Midbrain (tissue), 1 donor: ENCODE results near the gene AHRR.
"Not testable (repeated sequence)": the region's sequence is repeated elsewhere in the genome, so short reads cannot be mapped to it uniquely, and the experiment has no call there.

Source experiments
- DNase-seq: peaks from one replicate; lab custom pipeline; 2025; lab: John Stamatoyannopoulos, UW

AHRR gene

GRCh38 chr5:475704-476101 is 154.2 kb downstream of the AHRR start:
- DNase-seq: no peak

DNA sequence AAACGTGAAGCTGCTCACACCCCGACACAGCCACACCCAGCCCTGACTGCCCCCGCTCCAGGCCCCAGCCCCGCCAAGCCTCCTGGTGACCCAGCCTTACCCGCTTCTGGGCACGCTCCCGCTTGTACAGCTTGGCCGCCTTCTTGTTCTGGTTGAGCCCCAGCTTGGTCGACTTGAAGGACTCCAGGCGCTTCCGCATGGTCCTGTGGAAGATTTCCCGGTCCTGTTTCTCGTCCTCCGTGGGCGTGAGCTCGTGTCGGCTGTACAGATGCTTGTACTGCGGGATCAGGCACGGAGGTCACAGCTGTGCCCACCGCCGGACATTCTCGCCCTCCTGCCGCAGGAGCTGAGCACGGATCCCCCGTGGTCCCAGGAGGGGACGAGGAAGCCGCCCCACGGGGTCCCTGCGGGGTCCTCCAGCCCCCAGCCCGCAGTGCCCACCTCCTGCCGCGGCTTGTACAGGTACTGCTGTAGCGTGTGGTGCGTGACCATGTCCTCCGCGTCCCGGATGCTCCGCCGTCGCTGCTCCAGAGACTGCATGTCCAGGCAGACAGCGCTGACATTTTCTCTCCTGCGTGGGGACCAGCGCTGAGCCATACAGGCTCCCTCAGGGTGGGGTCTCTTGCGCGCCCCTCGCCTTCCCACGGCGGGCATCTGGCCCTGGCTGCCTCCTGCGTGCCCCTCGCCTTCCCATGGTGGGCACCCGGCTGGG is 154.7 kb downstream of the AHRR start:
- DNase-seq: no peak

DNA sequence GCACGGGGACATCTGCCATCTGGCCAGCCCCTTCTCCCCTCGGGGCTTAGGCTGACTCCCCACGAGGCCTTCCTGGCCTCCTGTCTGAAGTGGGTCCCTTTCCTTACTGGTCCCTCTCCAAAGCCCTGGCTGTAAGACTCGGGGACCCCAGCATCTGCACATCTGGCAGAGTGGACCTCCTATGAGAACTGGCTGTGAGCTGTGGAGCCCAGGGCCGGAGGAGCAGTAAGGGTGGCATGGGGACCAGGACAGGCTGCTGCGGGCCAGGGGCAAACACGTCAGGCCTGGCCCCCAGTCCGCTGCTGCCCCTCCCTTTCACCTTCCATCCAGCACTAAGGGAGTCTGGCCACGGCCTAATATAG is 155.3 kb downstream of the AHRR start:
- DNase-seq: no peak

GRCh38 chr5:477247-477646 is 155.7 kb downstream of the AHRR start:
- no peak for DNase-seq

- DNase-seq: no peak
Observed at GRCh38 chr5:477871-478270, 156.4 kb downstream of the AHRR start.

DNA sequence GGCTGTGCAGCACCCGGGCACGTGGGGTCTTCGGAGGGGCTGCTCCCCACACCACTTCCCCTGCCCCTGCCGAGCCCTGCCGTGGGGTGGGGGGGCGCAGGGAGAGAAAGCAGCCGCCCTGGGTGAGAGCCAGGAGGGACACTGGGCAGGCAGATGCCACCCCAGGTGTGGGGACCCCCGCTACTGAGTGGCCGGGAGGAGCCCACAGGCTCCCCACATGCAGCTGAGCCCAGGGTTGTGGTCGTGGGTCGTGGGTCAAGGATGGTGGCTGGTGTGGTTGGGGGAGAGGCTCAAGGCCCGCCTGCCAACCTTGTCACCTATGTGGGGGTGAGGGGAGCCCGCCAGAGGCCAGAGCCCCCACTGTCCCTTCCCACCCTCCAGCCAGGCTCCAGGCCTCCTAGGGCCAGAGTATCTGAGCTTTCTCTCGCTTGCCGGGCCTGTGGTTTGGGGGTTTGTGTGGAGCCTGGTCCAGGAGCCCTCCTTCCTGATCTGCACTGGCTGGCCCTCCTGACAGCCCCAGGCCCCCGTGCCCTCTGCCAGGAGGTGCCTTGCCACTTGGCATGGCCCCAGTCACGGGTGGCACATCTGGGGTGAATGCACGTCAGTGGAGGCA is 157.0 kb downstream of the AHRR start:
- no peak for DNase-seq

DNA sequence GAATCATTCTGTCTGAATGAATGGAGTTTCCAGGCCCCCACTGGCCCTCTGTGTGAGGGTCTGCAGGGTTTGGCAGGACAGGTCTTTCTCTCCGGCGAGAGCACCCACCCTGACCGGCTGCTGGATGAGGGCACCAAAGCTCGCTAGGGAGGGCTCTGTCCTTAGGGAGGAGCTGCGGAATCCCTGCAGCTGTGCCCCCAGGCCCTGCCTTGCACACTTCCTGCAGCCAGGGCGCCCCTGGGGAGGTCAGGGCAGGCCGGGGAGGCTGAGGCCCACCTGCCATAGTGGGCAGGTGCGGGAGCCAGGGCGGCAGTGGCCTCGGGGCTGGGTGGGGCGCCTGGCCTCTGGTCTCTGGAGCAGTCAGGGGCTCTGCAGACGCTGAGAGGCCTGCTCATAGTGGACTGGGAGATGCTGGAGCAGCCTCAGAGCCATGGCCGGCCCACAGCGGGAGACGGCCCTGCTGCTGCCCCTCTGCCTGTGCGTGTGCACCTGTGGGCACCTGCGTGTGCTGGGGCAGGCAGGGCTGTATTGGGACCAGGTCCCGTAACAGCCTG is 157.5 kb downstream of the AHRR start:
- DNase-seq: no peak

DNA sequence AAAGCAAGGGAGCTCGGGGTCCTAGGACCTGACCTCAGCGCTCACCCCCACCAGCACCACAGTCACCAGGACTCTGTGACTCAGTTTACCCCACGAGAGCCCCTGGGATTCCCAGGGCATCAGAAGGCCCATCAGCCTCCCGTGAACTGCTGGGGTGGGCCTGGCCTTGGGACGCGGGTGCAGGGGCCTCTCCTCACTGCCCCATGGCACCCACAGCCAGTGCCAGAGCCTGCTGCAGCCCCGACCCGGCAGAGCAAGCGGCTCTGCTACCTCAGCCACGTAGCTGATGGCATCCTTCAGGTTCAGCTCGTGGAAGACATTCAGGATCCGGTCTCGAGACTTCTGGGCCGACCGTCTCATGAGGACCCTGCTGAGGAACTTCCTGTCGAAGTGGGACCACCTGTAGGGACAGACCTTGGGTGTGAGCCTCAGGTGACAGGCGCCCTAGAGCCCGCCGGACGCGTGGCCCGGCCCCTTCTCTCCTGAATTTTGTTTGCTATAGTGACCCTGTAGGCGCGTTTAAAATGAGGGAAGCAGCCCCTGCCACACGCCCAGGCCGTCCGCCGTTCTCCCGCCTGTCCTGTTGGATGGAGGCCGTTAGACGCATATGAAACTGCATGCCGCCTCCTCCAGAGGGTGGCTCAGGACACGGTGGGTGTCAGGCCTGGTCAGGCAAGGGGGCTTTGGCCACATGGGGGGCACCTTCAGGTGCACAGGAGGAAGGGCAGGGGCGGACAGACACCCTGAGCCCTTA is 158.2 kb downstream of the AHRR start:
- DNase-seq: no peak

DNA sequence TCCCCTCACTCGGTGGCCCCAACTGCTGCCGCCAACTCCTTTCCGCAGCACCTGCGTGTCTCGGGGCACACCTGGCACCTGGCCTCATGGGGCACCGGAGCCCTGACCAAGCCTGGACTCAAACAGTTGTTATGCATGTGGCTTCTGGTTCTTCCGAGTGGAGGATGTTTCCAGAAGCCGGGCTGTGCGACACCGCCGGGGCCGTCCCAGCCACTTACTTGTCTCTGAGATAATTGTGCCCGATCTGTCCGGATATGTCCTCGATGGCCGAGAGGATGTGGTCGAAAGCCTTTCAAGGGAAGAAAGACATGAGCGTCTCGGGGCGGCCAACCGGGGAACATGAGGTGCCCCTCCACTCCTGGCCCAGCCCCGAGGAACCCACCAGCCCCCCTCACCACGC is 159.8 kb downstream of the AHRR start:
- DNase-seq: no peak

DNA sequence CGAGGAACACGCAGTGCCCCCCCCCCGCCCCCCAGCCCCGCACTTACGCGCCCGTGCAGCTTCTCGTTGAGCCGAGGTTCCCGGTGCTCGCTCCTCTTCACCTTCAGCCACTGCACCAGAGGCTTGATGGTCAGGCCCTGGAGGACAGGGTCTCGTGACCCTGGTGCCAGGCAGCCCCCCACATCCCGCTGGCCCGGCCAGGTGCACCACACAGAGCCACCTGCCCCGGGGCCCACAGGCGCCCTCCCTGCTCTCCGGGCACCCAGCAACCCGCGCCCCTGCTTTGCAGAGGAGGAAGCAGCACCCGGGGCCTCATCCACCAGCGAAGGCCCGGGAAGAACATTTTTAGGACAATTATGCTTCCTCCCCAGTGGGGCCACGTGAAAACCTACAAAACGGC is 160.5 kb downstream of the AHRR start:
- DNase-seq: no peak

- DNase-seq: no peak
Observed at GRCh38 chr5:482506-482905, 161.0 kb downstream of the AHRR start.

- DNase-seq: no peak
Observed at GRCh38 chr5:483011-483410, 161.5 kb downstream of the AHRR start.

DNA sequence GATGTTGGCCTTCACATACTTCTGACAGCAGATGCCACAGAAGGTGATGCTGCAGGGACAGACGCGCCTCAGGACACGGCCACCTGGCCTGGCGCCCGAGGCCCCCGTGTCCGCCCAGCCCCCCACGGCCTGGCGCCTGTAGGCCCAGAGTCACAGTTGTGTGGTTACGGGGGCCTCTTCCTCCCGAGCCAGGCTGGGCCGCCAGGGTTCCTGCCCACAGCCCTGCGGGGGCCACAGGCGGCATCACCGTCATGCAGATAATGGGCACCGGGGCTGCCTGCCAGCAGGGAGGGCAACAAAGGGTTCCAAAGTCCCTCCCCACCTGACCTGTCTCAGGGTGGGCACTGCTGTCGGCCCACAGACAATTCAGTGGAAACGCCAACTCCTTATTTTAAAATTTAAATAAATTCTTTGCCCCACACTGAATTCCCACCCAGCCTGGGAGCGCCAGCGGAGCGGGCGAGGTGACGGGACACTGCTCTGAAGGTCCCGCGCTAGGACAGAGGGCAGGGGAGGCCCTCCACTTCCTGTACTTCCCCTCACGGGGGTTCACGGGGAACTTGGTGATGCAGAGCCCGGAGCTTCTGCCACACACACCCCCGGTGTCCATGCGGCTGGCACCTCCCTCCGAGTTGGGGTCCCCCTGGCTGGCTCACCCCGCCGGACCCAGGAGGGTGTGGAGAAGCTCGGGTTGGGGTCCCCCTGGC is 162.1 kb downstream of the AHRR start:
- DNase-seq: no peak

GRCh38 chr5:484556-484955 is 163.0 kb downstream of the AHRR start:
- no peak for DNase-seq

GRCh38 chr5:485113-485945 is 163.8 kb downstream of the AHRR start:
- no peak for DNase-seq

DNA sequence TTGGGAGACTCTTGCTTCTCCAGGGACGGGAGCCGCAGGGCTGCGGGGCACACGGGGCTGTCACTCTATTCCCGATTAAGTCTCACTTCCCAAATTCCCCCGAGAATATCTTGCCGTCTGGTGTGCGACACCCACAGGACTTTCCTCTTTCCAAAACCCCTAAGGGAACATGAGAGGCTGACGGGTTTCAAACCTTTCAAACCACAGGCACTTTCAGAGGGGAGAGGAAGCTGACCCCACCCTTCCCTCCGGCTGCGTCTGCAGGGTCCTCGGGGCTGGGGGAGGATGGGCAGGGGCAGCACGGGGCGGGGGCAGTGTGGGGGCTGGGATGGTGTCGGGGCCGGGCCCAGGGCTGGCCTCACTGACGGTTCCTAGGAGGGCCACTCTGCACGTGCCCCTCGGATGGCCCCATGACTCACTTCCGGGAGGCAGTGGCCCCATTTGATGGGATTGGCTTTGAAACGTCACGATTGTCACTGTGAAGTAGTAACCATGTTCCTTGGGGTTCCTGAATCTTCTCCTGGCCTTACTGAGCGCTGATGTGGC is 164.5 kb downstream of the AHRR start:
- DNase-seq: no peak

- not testable (repeated sequence) for DNase-seq
Observed at GRCh38 chr5:486597-486996, 165.1 kb downstream of the AHRR start.
